BLaER1 (cell line): ENCODE results near the gene CDKN1B.
A peak's percentile ranks its signal among the peaks of the same experiment; 100 is the strongest.

Source experiments
- H3K27ac ChIP-seq: shearing (Covaris generic); formaldehyde crosslinking; 2 replicates; pipeline ENCODE4 v1.8.1; 2022
- H3K27me3 ChIP-seq: shearing (Covaris generic); formaldehyde crosslinking; 2 replicates; pipeline ENCODE4 v1.8.1; 2022
- H3K36me3 ChIP-seq: shearing (Covaris generic); formaldehyde crosslinking; 2 replicates; pipeline ENCODE4 v1.8.1; 2022
- H3K4me1 ChIP-seq: shearing (Covaris generic); formaldehyde crosslinking; 2 replicates; pipeline ENCODE4 v1.8.1; 2022
- H3K4me2 ChIP-seq: shearing (Covaris generic); formaldehyde crosslinking; 2 replicates; pipeline ENCODE4 v1.8.1; 2022
- H3K4me3 ChIP-seq: shearing (Covaris generic); formaldehyde crosslinking; 2 replicates; pipeline ENCODE4 v1.8.1; 2022
- H3K9ac ChIP-seq: shearing (Covaris generic); formaldehyde crosslinking; 2 replicates; pipeline ENCODE4 v1.8.1; 2022
- H3K9me3 ChIP-seq: shearing (Covaris generic); formaldehyde crosslinking; 2 replicates; pipeline ENCODE4 v1.8.1; 2022
- H4K20me1 ChIP-seq: shearing (Covaris generic); formaldehyde crosslinking; 2 replicates; pipeline ENCODE4 v1.8.1; 2022
- Cebpa-rat ChIP-seq: shearing (Covaris generic); IDR thresholded peaks from 2 replicates; pipeline ENCODE4 v1.8.1; 2022

The CDKN1B gene

DNA sequence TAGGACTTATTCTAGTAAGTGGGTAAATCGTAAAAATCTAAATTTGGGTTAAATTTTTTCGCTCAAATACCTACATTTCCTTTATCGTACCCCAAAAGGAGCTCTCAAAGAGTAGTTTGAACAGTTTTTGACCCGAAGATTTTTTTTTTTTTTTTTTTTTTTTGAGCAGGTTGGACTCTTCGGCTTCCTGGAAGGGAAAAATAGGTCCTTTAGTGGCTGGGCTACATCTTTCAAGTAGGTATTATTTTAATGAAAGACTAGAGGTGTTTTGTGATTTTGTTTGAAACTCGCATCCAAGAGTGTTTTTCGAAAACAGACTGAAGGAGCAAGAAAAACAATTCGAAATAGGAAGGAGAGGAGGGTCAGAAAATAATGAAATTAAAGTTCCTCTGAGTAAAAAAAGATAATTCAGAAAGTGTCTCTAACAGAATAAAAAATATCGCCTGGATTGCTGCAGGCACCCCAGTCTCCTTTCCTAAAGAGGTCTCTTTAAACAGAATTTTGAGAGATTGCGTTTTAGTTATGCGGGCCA lies 6.0 kb downstream of the CDKN1B start:
- Histone ChIP-seq H3K27me3 (no peaks in the 10 kb centered on the region), H3K27ac (peak overlapping the region; percentile 100), H3K4me1 (peaks cover 30% of the 10 kb centered on the region), H3K9ac (peak overlapping the region; percentile 100), H3K4me3 (peak overlapping the region; percentile 96), H3K9me3 (no peaks in the 10 kb centered on the region), H3K36me3 (peaks cover 41% of the 10 kb centered on the region), H3K4me2 (peak overlapping the region; percentile 95), H4K20me1 (peaks cover 26% of the 10 kb centered on the region)
- TF ChIP-seq Cebpa-rat = no peak

- TF ChIP-seq Cebpa-rat = no peak
- Histone ChIP-seq H3K9me3 (no peaks in the 10 kb centered on the region), H3K27me3 (no peaks in the 10 kb centered on the region), H3K4me2 (peak overlapping the region; percentile 95), H3K9ac (peak overlapping the region; percentile 100), H3K27ac (peak overlapping the region; percentile 100), H3K36me3 (peaks cover 37% of the 10 kb centered on the region), H3K4me1 (peaks cover 37% of the 10 kb centered on the region), H3K4me3 (peak overlapping the region; percentile 96), H4K20me1 (peaks cover 19% of the 10 kb centered on the region)
Measured at GRCh38 chr12:12723681-12724420, 6.7 kb downstream of the CDKN1B start.

- Histone ChIP-seq H3K27me3 (no peaks in the 10 kb centered on the region), H3K36me3 (peaks cover 30% of the 10 kb centered on the region; the same call in 1 of the 2 replicates), H4K20me1 (peaks cover 12% of the 10 kb centered on the region), H3K9me3 (no peaks in the 10 kb centered on the region), H3K4me1 (peaks cover 44% of the 10 kb centered on the region), H3K27ac (peak overlapping the region; percentile 100), H3K9ac (peak overlapping the region; percentile 100), H3K4me3 (peak overlapping the region; percentile 96), H3K4me2 (peak overlapping the region; percentile 95)
- no peak for TF ChIP-seq Cebpa-rat
Measured at GRCh38 chr12:12724421-12725085, 7.4 kb downstream of the CDKN1B start.

GRCh38 chr12:12725086-12725955 lies 8.2 kb downstream of the CDKN1B start:
- Histone ChIP-seq H3K4me3 (peak overlapping the region; percentile 96), H3K4me2 (peak overlapping the region; percentile 95), H3K9me3 (no peaks in the 10 kb centered on the region), H3K4me1 (peaks cover 51% of the 10 kb centered on the region), H4K20me1 (peaks cover 6% of the 10 kb centered on the region; the same call in 1 of the 2 replicates), H3K9ac (peak overlapping the region; percentile 100), H3K27me3 (no peaks in the 10 kb centered on the region), H3K27ac (peak overlapping the region; percentile 100), H3K36me3 (peaks cover 23% of the 10 kb centered on the region; the same call in 1 of the 2 replicates)
- peak; percentile 98 for TF ChIP-seq Cebpa-rat

- Histone ChIP-seq H3K36me3 (peaks cover 16% of the 10 kb centered on the region; the same call in 1 of the 2 replicates), H4K20me1 (no peaks in the 10 kb centered on the region; the same call in 1 of the 2 replicates), H3K27me3 (no peaks in the 10 kb centered on the region), H3K9ac (peak overlapping the region; percentile 100), H3K4me1 (peaks cover 49% of the 10 kb centered on the region), H3K4me3 (peak overlapping the region; percentile 96), H3K4me2 (peak overlapping the region; percentile 95), H3K9me3 (no peaks in the 10 kb centered on the region), H3K27ac (peak overlapping the region; percentile 100)
- no peak for TF ChIP-seq Cebpa-rat
Measured at GRCh38 chr12:12725956-12726554, 8.9 kb downstream of the CDKN1B start.

- H3K27me3 ChIP-seq = no peaks in the 10 kb centered on the region
- H3K4me3 ChIP-seq = peak overlapping the region; percentile 96
- H3K36me3 ChIP-seq = peaks cover 16% of the 10 kb centered on the region; the same call in 1 of the 2 replicates
- TF ChIP-seq Cebpa-rat = no peak
- peak overlapping the region; percentile 100 for H3K27ac ChIP-seq
- peak overlapping the region; percentile 100 for H3K9ac ChIP-seq
- H3K9me3 ChIP-seq = no peaks in the 10 kb centered on the region
- H4K20me1 ChIP-seq = no peaks in the 10 kb centered on the region; the same call in 1 of the 2 replicates
- peaks cover 45% of the 10 kb centered on the region for H3K4me1 ChIP-seq
- peak overlapping the region; percentile 95 for H3K4me2 ChIP-seq
Measured at GRCh38 chr12:12726555-12727093, 9.5 kb downstream of the CDKN1B start.

DNA sequence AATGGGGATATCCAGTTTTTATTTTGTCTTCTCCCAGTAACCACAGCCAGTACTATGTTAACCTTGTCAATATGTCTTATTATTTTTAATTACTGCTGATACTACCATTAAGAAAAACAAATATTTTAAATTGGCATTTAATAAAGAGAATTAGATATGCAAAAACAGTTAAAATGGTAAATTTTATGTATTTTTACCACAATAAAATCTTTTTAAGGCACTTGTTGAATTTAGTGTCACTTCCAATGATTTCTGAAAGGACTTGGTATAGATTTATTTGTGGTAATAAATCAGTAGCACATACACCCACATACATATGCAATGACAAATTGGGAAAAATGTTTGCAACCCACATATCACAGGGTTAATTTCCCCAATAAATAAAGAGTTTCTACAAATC lies 14.0 kb downstream of the CDKN1B start:
- H3K4me1 ChIP-seq = peaks cover 74% of the 10 kb centered on the region
- no peaks in the 10 kb centered on the region for H3K9me3 ChIP-seq
- no peaks in the 10 kb centered on the region for H3K27me3 ChIP-seq
- H3K27ac ChIP-seq = no peak overlapping the region
- H3K9ac ChIP-seq = no peak overlapping the region
- peaks cover 17% of the 10 kb centered on the region; the same call in 1 of the 2 replicates for H3K36me3 ChIP-seq
- H3K4me2 ChIP-seq = no peak overlapping the region
- no peak overlapping the region for H3K4me3 ChIP-seq
- H4K20me1 ChIP-seq = no peaks in the 10 kb centered on the region
- no peak for TF ChIP-seq Cebpa-rat

GRCh38 chr12:12731785-12732184 lies 14.6 kb downstream of the CDKN1B start:
- no peaks in the 10 kb centered on the region for H3K27me3 ChIP-seq
- H3K27ac ChIP-seq = no peak overlapping the region
- no peak overlapping the region; the same call in 1 of the 2 replicates for H3K9ac ChIP-seq
- H3K9me3 ChIP-seq = no peaks in the 10 kb centered on the region
- peaks cover 17% of the 10 kb centered on the region; the same call in 1 of the 2 replicates for H3K36me3 ChIP-seq
- no peak for TF ChIP-seq Cebpa-rat
- no peak overlapping the region for H3K4me2 ChIP-seq
- no peaks in the 10 kb centered on the region for H4K20me1 ChIP-seq
- no peak overlapping the region for H3K4me3 ChIP-seq
- H3K4me1 ChIP-seq = peaks cover 78% of the 10 kb centered on the region
